HG03095 (cell line): ENCODE data around the gene SAMHD1.
"Not testable (repeated sequence)": the region's sequence is repeated elsewhere in the genome, so short reads cannot be mapped to it uniquely, and the experiment has no call there.

ENCODE experiments used
- ATAC-seq: cut with Tn5 transposase; IDR thresholded peaks from one replicate; pipeline ENCODE4 v1.9.1; 2021; ENCODE audit warnings: moderate library complexity; ENCODE audit not compliant: unreplicated experiment

SAMHD1 gene

GRCh38 chr20:36951198-36951978, at the start of gene SAMHD1:
SAMHD1 (minus strand) TSS chr20:36951708; CDS start chr20:36951643, 65 bp downstream.
- ATAC-seq, result peak; percentile 75

GRCh38 chr20:37000171-37000570, 48.7 kb upstream of the SAMHD1 start:
- ATAC-seq, result not testable (repeated sequence)

GRCh38 chr20:36998652-36999051, 47.1 kb upstream of the SAMHD1 start:
- no peak for ATAC-seq

- no peak for ATAC-seq
Measured at GRCh38 chr20:36997121-36997520, 45.6 kb upstream of the SAMHD1 start.

GRCh38 chr20:36994221-36994620, 42.7 kb upstream of the SAMHD1 start:
- ATAC-seq, result not testable (repeated sequence)

- ATAC-seq, result no peak
Measured at GRCh38 chr20:36992802-36993334, 41.4 kb upstream of the SAMHD1 start.

GRCh38 chr20:36991703-36992102, 40.2 kb upstream of the SAMHD1 start:
- ATAC-seq, result no peak

GRCh38 chr20:36989797-36990196, 38.3 kb upstream of the SAMHD1 start:
- ATAC-seq, result no peak

GRCh38 chr20:36988494-36988966, 37.0 kb upstream of the SAMHD1 start:
- no peak for ATAC-seq

GRCh38 chr20:36984257-36984638, 32.7 kb upstream of the SAMHD1 start:
- ATAC-seq, result no peak

- ATAC-seq, result no peak
Measured at GRCh38 chr20:36975099-36975818, 23.8 kb upstream of the SAMHD1 start.

GRCh38 chr20:36974660-36975059, 23.2 kb upstream of the SAMHD1 start:
- ATAC-seq, result no peak

- no peak for ATAC-seq
Measured at GRCh38 chr20:36971103-36971502, 19.6 kb upstream of the SAMHD1 start.

GRCh38 chr20:36969478-36970186, 18.1 kb upstream of the SAMHD1 start:
- no peak for ATAC-seq

GRCh38 chr20:36969051-36969450, 17.5 kb upstream of the SAMHD1 start:
- no peak for ATAC-seq

GRCh38 chr20:36967636-36968035, 16.1 kb upstream of the SAMHD1 start:
- no peak for ATAC-seq

GRCh38 chr20:36966965-36967364, 15.5 kb upstream of the SAMHD1 start:
- ATAC-seq, result not testable (repeated sequence)

GRCh38 chr20:36962354-36962941, 10.9 kb upstream of the SAMHD1 start:
- ATAC-seq, result not testable (repeated sequence)

GRCh38 chr20:36959242-36959641, 7.7 kb upstream of the SAMHD1 start:
- no peak for ATAC-seq

GRCh38 chr20:36957875-36958667, 6.6 kb upstream of the SAMHD1 start:
- ATAC-seq, result no peak
